Activated CD4-positive, alpha-beta T cell treated with anti-CD3 and anti-CD28 coated beads for 36 hours (primary cell): Measurements from ENCODE around the gene CCL16. TPM values are rescaled to one million over a fixed set of nuclear protein-coding genes. Genes with fewer than 3 reads are reported as not detected.
"Not testable (repeated sequence)": the region's sequence is repeated elsewhere in the genome, so short reads cannot be mapped to it uniquely, and the experiment has no call there.

Experiments
- ATAC-seq: fragments of 200-7000 bp; cut with Tn5 transposase; one replicate; pipeline ENCODE4 v1.10.0; 2021; ENCODE audit warnings: mild to moderate bottlenecking, moderate library complexity
- CTCF ChIA-PET: fragments of 350-600 bp; sonication (Branson Sonifier 250); formaldehyde crosslinking; loops from one replicate; lab custom pipeline; 2021; ENCODE audit warnings: antibody characterized with exemption; lab: Charles Lee
- POLR2A ChIA-PET: fragments of 350-600 bp; sonication (Branson Sonifier 250); formaldehyde crosslinking; loops from one replicate; lab custom pipeline; 2021; ENCODE audit warnings: antibody characterized with exemption, inconsistent platforms; lab: Charles Lee
- DNase-seq: peaks from one replicate; pipeline ENCODE4 v3.0.0-alpha.2; 2020
- H3K27ac Mint-ChIP-seq: one replicate; pipeline ENCODE4 v1.8.0; 2021; ENCODE audit warnings: mixed read lengths
- H3K27me3 Mint-ChIP-seq: one replicate; pipeline ENCODE4 v1.8.0; 2021; ENCODE audit warnings: mixed read lengths
- H3K36me3 Mint-ChIP-seq: one replicate; pipeline ENCODE4 v1.8.0; 2021; ENCODE audit warnings: low read depth, mixed read lengths
- H3K4me1 Mint-ChIP-seq: one replicate; pipeline ENCODE4 v1.8.0; 2021; ENCODE audit warnings: mixed read lengths
- H3K4me3 Mint-ChIP-seq: one replicate; pipeline ENCODE4 v1.8.0; 2021; ENCODE audit warnings: mild to moderate bottlenecking, moderate library complexity, mixed read lengths
- H3K9me3 Mint-ChIP-seq: one replicate; pipeline ENCODE4 v1.8.0; 2021; ENCODE audit warnings: low read depth, mixed read lengths
- intact Hi-C, 2 experiments: fragments of 100-400 bp; cut with DNase I in 1 of 2; cut with micrococcal nuclease in 1 of 2; formaldehyde crosslinking; loops; one replicate each; pipeline versions ENCODE4 v1.14.2 to v1.15.1; 2022 to 2024; cut with DNase I, micrococcal nuclease
- total RNA-seq, 2 experiments: library from RNA; stranded (reverse); gene quantifications; one replicate each; pipeline ENCODE4 v1.2.3, GENCODE V29; 2021

Gene CCL16
- total RNA-seq = not detected

- no peak within 1 kb of the TSS for H3K27ac Mint-ChIP-seq
- H3K27me3 Mint-ChIP-seq = peaks cover 12% of the 10 kb centered on the region
- CTCF ChIA-PET = interaction anchor here (1.0 to 2.3 kb wide), 3 partner anchors 9 to 168 kb away, joined by 3 to 14 read pairs (median 4); no protein-coding TSS in a partner anchor
- H3K4me1 Mint-ChIP-seq = no peaks in the 10 kb centered on the region
- intact Hi-C loops = no loop called here
- DNase-seq (no peak), ATAC-seq (no peak)
- H3K9me3 Mint-ChIP-seq = no peaks in the 10 kb centered on the region
- POLR2A ChIA-PET = no interaction called here
- H3K36me3 Mint-ChIP-seq = no peaks in the 10 kb centered on the region
- no peak within 1 kb of the TSS for H3K4me3 Mint-ChIP-seq
Measured at GRCh38 chr17:35981246-35981645, at the start of gene CCL16. Gene CCL16 (minus strand): TSS chr17:35981497. CDS start chr17:35981420, 77 bp downstream.

DNA sequence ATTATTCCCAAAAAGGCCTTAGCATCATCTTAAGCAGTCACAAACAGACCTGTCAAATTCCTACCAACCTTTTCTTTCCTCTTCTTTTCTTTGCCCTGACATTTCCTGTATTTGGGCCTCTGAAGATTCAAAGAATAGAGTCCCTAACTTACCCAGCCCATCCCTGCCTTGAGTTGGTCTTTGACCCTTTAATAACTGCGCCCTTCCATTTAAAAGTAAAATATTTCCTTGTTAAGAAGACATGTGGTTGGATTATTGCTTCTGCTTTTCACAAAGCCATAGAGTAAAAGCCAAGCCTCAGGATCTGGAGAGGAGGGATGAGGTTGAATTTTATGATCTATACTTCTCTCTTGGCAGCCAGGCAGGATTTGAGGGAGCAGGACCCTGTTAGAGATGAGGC, 49.7 kb upstream of the CCL16 start:
- H3K36me3 Mint-ChIP-seq = no peaks in the 10 kb centered on the region
- H3K27me3 Mint-ChIP-seq = peaks cover 29% of the 10 kb centered on the region

DNA sequence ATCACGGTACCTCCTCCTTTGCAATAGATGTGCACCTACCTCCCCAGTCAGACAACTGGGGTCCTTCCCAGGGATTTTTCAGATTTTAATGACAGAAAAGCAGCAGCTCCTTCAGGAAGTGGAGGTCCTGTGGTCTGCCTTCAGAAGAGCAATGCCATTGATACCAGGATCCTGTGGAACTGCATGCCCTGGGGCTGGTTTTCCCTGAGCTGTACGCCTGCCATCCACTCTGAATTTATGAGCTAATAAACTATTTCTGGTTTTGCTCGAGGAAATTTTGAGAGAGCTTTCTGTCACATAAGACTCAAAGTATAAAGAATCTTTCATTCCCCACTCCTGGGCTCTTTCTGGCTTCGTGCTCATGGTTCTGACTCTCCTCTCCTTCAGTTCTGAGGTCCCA, 46.5 kb upstream of the CCL16 start:
- DNase-seq = no peak
- Mint-ChIP-seq H3K4me3 (no peak overlapping the region), H3K27ac (no peak overlapping the region), H3K36me3 (no peaks in the 10 kb centered on the region), H3K9me3 (no peaks in the 10 kb centered on the region), H3K27me3 (peaks cover 30% of the 10 kb centered on the region), H3K4me1 (no peaks in the 10 kb centered on the region)
- ChIA-PET CTCF (interaction anchor here (0.6 to 2.2 kb wide), 3 partner anchors 12 to 45 kb away, joined by 3 to 6 read pairs (median 3); no protein-coding TSS in a partner anchor), POLR2A (no interaction called here)
- intact Hi-C loops = no loop called here
- ATAC-seq = no peak

More for the DNA sequence above, 49.7 kb upstream of the CCL16 start:
- H3K9me3 Mint-ChIP-seq = no peaks in the 10 kb centered on the region
- ATAC-seq (no peak), DNase-seq (no peak)
- intact Hi-C loops = no loop called here
- ChIA-PET POLR2A (no interaction called here), CTCF (no interaction called here)
- no peak overlapping the region for H3K4me3 Mint-ChIP-seq
- H3K27ac Mint-ChIP-seq = no peak overlapping the region
- H3K4me1 Mint-ChIP-seq = no peaks in the 10 kb centered on the region

- no peak overlapping the region for H3K27ac Mint-ChIP-seq
- ChIA-PET CTCF (no interaction called here), POLR2A (no interaction called here)
- no peak for DNase-seq
- H3K36me3 Mint-ChIP-seq = no peaks in the 10 kb centered on the region
- no peak overlapping the region for H3K4me3 Mint-ChIP-seq
- H3K9me3 Mint-ChIP-seq = no peaks in the 10 kb centered on the region
- intact Hi-C loops = no loop called here
- H3K27me3 Mint-ChIP-seq = peaks cover 34% of the 10 kb centered on the region
- no peaks in the 10 kb centered on the region for H3K4me1 Mint-ChIP-seq
- ATAC-seq = no peak
Measured at GRCh38 chr17:36024106-36024869, 43.0 kb upstream of the CCL16 start.

DNA sequence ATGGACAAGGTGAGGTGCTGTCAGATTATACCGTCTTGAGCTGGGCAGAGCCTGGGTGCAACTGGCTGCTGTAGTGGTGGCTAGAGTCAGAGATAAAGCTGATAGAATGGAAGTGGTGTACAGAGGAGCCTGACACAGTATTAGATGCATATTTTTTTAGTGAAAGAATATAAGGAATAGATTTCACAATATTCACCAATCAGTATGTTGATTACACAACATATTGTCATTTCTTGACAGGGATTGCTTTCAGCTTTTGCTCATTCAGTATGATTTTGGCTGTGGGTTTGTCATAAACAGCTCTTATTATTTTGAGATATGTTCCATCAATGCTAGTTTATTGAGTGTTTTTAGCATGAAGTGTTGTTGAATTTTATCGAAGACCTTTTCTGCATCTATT, 38.1 kb upstream of the CCL16 start:
- DNase-seq (no peak), ATAC-seq (no peak)
- Mint-ChIP-seq H3K4me3 (no peak overlapping the region), H3K9me3 (no peaks in the 10 kb centered on the region), H3K36me3 (no peaks in the 10 kb centered on the region), H3K27me3 (peaks cover 30% of the 10 kb centered on the region), H3K4me1 (no peaks in the 10 kb centered on the region), H3K27ac (no peak overlapping the region)
- POLR2A ChIA-PET = no interaction called here
- intact Hi-C loops = no loop called here
- CTCF ChIA-PET = no interaction called here

- H3K4me1 Mint-ChIP-seq = no peaks in the 10 kb centered on the region
- no peaks in the 10 kb centered on the region for H3K9me3 Mint-ChIP-seq
- ChIA-PET CTCF (interaction anchor here (0.7 to 1.6 kb wide), 2 partner anchors 49 to 131 kb away, joined by 3 to 5 read pairs; no protein-coding TSS in a partner anchor), POLR2A (no interaction called here)
- H3K27me3 Mint-ChIP-seq = peaks cover 24% of the 10 kb centered on the region
- ATAC-seq = no peak
- H3K4me3 Mint-ChIP-seq = no peak within 1 kb of the TSS
- no peak within 1 kb of the TSS for H3K27ac Mint-ChIP-seq
- no peak for DNase-seq
- no peaks in the 10 kb centered on the region for H3K36me3 Mint-ChIP-seq
- intact Hi-C loops = no loop called here
Measured at GRCh38 chr17:36017799-36018198, 36.5 kb upstream of the CCL16 start, which contains the start of gene CCL23. Gene CCL23 (minus strand): TSS chr17:36017972. CDS start chr17:36017897, 75 bp downstream.

DNA sequence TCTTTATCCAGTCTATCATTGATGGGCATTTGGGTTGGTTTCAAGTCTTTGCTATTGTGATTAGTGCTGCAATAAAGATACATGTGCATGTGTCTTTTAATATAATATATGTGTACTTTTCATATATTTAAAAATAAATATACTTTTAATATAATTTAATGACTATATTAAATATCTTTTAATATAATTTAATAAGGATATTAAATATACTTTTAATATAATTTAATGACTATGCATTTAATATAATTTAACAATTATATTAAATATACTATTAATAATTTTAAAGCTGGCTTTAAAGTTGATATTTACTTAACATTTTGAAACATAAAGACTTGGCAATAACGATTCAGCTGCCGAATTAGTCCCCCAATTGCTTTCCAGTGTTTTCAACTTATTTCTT, 35.3 kb upstream of the CCL16 start:
- H3K4me1 Mint-ChIP-seq = no peaks in the 10 kb centered on the region
- DNase-seq (no peak), ATAC-seq (no peak)
- H3K27me3 Mint-ChIP-seq = peaks cover 19% of the 10 kb centered on the region
- CTCF ChIA-PET = no interaction called here
- intact Hi-C loops = no loop called here
- H3K9me3 Mint-ChIP-seq = no peaks in the 10 kb centered on the region
- no peaks in the 10 kb centered on the region for H3K36me3 Mint-ChIP-seq
- no peak overlapping the region for H3K27ac Mint-ChIP-seq
- no peak overlapping the region for H3K4me3 Mint-ChIP-seq
- POLR2A ChIA-PET = no interaction called here

DNA sequence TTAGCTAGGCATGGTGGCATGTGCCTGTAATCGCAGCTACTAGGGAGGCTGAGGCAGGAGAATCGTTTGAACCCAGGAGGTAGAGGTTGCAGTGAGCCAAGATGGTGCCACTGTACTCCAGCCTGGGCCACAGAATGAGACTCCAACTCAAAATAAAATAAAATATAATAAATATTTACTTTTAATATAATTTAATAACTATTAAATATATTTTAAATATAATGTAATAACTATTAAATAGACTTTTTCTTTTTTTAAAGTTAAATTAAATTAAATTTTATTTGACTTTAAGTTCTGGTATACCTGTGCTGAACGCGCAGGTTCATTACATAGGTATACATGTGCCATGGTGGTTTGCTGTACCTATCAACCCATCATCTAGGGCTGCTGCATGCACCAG, 34.6 kb upstream of the CCL16 start:
- not testable (repeated sequence) for H3K9me3 Mint-ChIP-seq
- CTCF ChIA-PET = interaction anchor here (1.0 kb wide), 2 partner anchors 12 to 53 kb away, joined by 3 read pairs; no protein-coding TSS in a partner anchor

DNA sequence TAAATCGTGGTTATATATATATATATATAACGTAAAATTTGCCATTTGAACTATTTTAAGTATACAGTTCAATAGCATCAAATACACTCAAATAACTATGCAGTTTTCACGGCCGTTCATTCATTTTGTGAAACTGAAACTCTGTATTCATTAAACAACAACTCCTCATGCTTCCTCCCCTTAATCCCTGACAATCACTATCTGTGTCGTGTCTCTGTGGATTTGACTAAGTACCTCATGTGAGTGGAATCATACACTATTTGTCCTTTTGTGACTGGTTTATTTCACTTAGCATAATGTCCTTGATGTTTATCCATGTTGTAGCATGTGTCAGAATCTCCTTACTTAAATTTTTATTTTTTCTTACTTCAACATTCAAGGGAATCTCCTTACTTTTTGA, 33.6 kb upstream of the CCL16 start:
- DNase-seq (no peak), ATAC-seq (no peak)
- ChIA-PET CTCF (no interaction called here), POLR2A (no interaction called here)
- Mint-ChIP-seq H3K4me1 (no peaks in the 10 kb centered on the region), H3K27ac (no peak overlapping the region), H3K9me3 (no peaks in the 10 kb centered on the region), H3K36me3 (no peaks in the 10 kb centered on the region), H3K4me3 (no peak overlapping the region), H3K27me3 (peaks cover 8% of the 10 kb centered on the region)
- intact Hi-C loops = no loop called here

More for the DNA sequence above, 34.6 kb upstream of the CCL16 start:
- intact Hi-C loops, H3K4me1 Mint-ChIP-seq, DNase-seq, ATAC-seq, H3K36me3 Mint-ChIP-seq, H3K4me3 Mint-ChIP-seq, POLR2A ChIA-PET, H3K27ac Mint-ChIP-seq: not testable (repeated sequence)
- peaks cover 17% of the 10 kb centered on the region for H3K27me3 Mint-ChIP-seq

GRCh38 chr17:36011201-36011600, 29.9 kb upstream of the CCL16 start:
- H3K36me3 Mint-ChIP-seq = no peaks in the 10 kb centered on the region
- no peak overlapping the region for H3K27ac Mint-ChIP-seq
- ChIA-PET CTCF (interaction anchor here (0.6 to 2.4 kb wide), 4 partner anchors 35 to 954 kb away, joined by 3 to 10 read pairs (median 4); no protein-coding TSS in a partner anchor), POLR2A (no interaction called here)
- no peaks in the 10 kb centered on the region for H3K4me1 Mint-ChIP-seq
- H3K27me3 Mint-ChIP-seq = peaks cover 5% of the 10 kb centered on the region
- no peaks in the 10 kb centered on the region for H3K9me3 Mint-ChIP-seq
- ATAC-seq = no peak
- intact Hi-C loops = no loop called here
- no peak overlapping the region for H3K4me3 Mint-ChIP-seq
- no peak for DNase-seq

- POLR2A ChIA-PET = interaction anchor here (0.6 kb wide), 1 partner anchor 22 kb away, joined by 3 read pairs; no protein-coding TSS in a partner anchor
- CTCF ChIA-PET = interaction anchor here (1.1 to 1.3 kb wide), 3 partner anchors 33 to 161 kb away, joined by 3 to 5 read pairs (median 4); no protein-coding TSS in a partner anchor
- H3K4me1 Mint-ChIP-seq = peaks cover 3% of the 10 kb centered on the region
- ATAC-seq (no peak), DNase-seq (peak; percentile 24)
- H3K9me3 Mint-ChIP-seq = no peaks in the 10 kb centered on the region
- no peak overlapping the region for H3K4me3 Mint-ChIP-seq
- no peak overlapping the region for H3K27ac Mint-ChIP-seq
- H3K27me3 Mint-ChIP-seq = peaks cover 4% of the 10 kb centered on the region
- intact Hi-C loops = loop anchor here in 1 of 2 experiments (5.0 kb wide), 1 partner anchor 162 kb away; no protein-coding TSS in a partner anchor
- H3K36me3 Mint-ChIP-seq = no peaks in the 10 kb centered on the region
Measured at GRCh38 chr17:36008998-36009665, 27.8 kb upstream of the CCL16 start.
